H1 (cell line): ENCODE data around the gene GTSE1. TPM values are rescaled to one million over a fixed set of nuclear protein-coding genes. Genes with fewer than 3 reads are reported as not detected.

Source experiments
- CTCF ChIA-PET: fragments of 300-600 bp; sonication (Branson Sonifier 250); formaldehyde crosslinking; loops from one replicate; lab custom pipeline; 2021; ENCODE audit not compliant: partially characterized antibody; lab: Charles Lee
- POLR2A ChIA-PET: fragments of 300-600 bp; sonication (Branson Sonifier 250); formaldehyde crosslinking; loops from one replicate; lab custom pipeline; 2021; ENCODE audit warnings: inconsistent platforms; ENCODE audit not compliant: partially characterized antibody; lab: Charles Lee
- DNase-seq, 2 experiments: peaks; one replicate each; pipeline versions ENCODE4 v3.0.0 to v3.0.0-alpha.2; 2010 to 2022; ENCODE audit warnings: low spot score in 2 of 2, low read depth in 1 of 2, mixed read lengths in 1 of 2
- FAIRE-seq: peaks from 2 replicates; lab custom pipeline; 2011; peaks lifted over from hg19 to GRCh38; lab: Jason Lieb, UNC
- H2AFZ ChIP-seq: 2 replicates; pipeline ENCODE4 v1.8.1; 2012; ENCODE audit warnings: low read length, inconsistent platforms
- H2AK5ac ChIP-seq: 2 replicates; pipeline ENCODE4 v1.6.1; 2013; ENCODE audit warnings: low read depth, low read length
- H2BK120ac ChIP-seq: replicated peaks from 2 replicates; pipeline ENCODE3; 2013; ENCODE audit warnings: low read depth, low read length, inconsistent platforms
- H2BK12ac ChIP-seq: 2 replicates; pipeline ENCODE4 v1.6.1; 2013; ENCODE audit warnings: low read depth, low read length
- H2BK15ac ChIP-seq: 2 replicates; pipeline ENCODE4 v1.6.1; 2013; ENCODE audit warnings: low read length
- H2BK20ac ChIP-seq: 2 replicates; pipeline ENCODE4 v1.6.1; 2013; ENCODE audit warnings: low read length
- H2BK5ac ChIP-seq: 2 replicates; pipeline ENCODE4 v1.6.1; 2013; ENCODE audit warnings: low read depth, low read length
- H3K14ac ChIP-seq: 2 replicates; pipeline ENCODE4 v1.6.1; 2013; ENCODE audit warnings: inconsistent platforms; ENCODE audit not compliant: insufficient read length
- H3K18ac ChIP-seq: 2 replicates; pipeline ENCODE4 v1.6.1; 2013; ENCODE audit warnings: low read length; ENCODE audit errors: extremely low read depth
- H3K23ac ChIP-seq: 2 replicates; pipeline ENCODE4 v1.6.1; 2013; ENCODE audit warnings: inconsistent platforms; ENCODE audit not compliant: insufficient read length
- H3K23me2 ChIP-seq: 2 replicates; pipeline ENCODE4 v1.6.1; 2013; ENCODE audit warnings: low read depth, low read length
- H3K27ac ChIP-seq: 2 replicates; pipeline ENCODE4 v1.6.1; 2011; ENCODE audit warnings: low read depth, low read length, inconsistent platforms
- H3K27me3 ChIP-seq, 4 experiments: replicated peaks in 1 of 4; 1 replicate in 1 of 4; 2 replicates in 3 of 4; pipeline versions ENCODE4 v1.6.1 to v1.8.1; 2011 to 2013; ENCODE audit warnings: low read length in 3 of 4, mild to moderate bottlenecking in 3 of 4, inconsistent platforms in 2 of 4, mixed read lengths in 2 of 4, moderate library complexity in 1 of 4; ENCODE audit not compliant: control insufficient read depth in 3 of 4, insufficient read depth in 3 of 4; ENCODE audit errors: extremely low read depth in 1 of 4
- H3K36me3 ChIP-seq, 4 experiments: 2 replicates each; pipeline versions ENCODE4 v1.6.1 to v1.8.1; 2011 to 2013; ENCODE audit warnings: mild to moderate bottlenecking in 4 of 4, low read length in 3 of 4, moderate library complexity in 2 of 4, control low read depth in 1 of 4, inconsistent platforms in 1 of 4; ENCODE audit not compliant: insufficient read depth in 4 of 4, control insufficient read depth in 2 of 4
- H3K4ac ChIP-seq: replicated peaks from 2 replicates; pipeline ENCODE3; 2013; ENCODE audit warnings: low read length, low read depth, mixed read lengths, inconsistent platforms; ENCODE audit not compliant: insufficient read length
- H3K4me1 ChIP-seq, 4 experiments: replicated peaks in 1 of 4; 1 replicate in 1 of 4; 2 replicates in 3 of 4; pipeline versions ENCODE4 v1.6.1 to v1.8.1; 2011 to 2013; ENCODE audit warnings: low read length in 3 of 4, inconsistent platforms in 2 of 4, mixed read lengths in 1 of 4; ENCODE audit not compliant: insufficient read depth in 4 of 4, control insufficient read depth in 3 of 4
- H3K4me2 ChIP-seq, 2 experiments: 2 replicates each; pipeline versions ENCODE4 v1.6.1 to v1.8.1; 2011 to 2013; ENCODE audit warnings: low read depth in 2 of 2, low read length in 2 of 2, control low read depth in 1 of 2, inconsistent platforms in 1 of 2, mild to moderate bottlenecking in 1 of 2; ENCODE audit not compliant: insufficient read depth in 1 of 2
- H3K4me3 ChIP-seq, 4 experiments: fragments of 200-600, 300-600 bp in 1 of 4; sonication (generic), shearing (Covaris generic), sonication (Bioruptor Twin) in 1 of 4; 2 replicates each; pipeline versions ENCODE4 v1.5.1 to v1.8.1; 2011 to 2016; ENCODE audit warnings: low read length in 4 of 4, low read depth in 3 of 4, control low read depth in 2 of 4, inconsistent platforms in 2 of 4, mild to moderate bottlenecking in 2 of 4, mixed read lengths in 1 of 4, moderate library complexity in 1 of 4; ENCODE audit not compliant: insufficient read depth in 2 of 4; ENCODE audit errors: extremely low read depth in 1 of 4
- H3K56ac ChIP-seq: replicated peaks from 2 replicates; pipeline ENCODE3; 2013; ENCODE audit warnings: low read depth, mild to moderate bottlenecking, mixed read lengths, low read length, inconsistent platforms; ENCODE audit not compliant: insufficient read length
- H3K79me1 ChIP-seq: 2 replicates; pipeline ENCODE4 v1.6.1; 2013; ENCODE audit warnings: low read depth, low read length, control low read depth
- H3K79me2 ChIP-seq, 2 experiments: 2 replicates each; pipeline versions ENCODE4 v1.6.1 to v1.8.1; 2012 to 2013; ENCODE audit warnings: low read length in 2 of 2, mild to moderate bottlenecking in 2 of 2, inconsistent platforms in 1 of 2; ENCODE audit not compliant: insufficient read depth in 2 of 2, control insufficient read depth in 1 of 2
- H3K9ac ChIP-seq, 4 experiments: replicated peaks in 1 of 4; 1 replicate in 1 of 4; 2 replicates in 3 of 4; pipeline versions ENCODE4 v1.6.1 to v1.8.1; 2011 to 2013; ENCODE audit warnings: low read depth in 3 of 4, low read length in 3 of 4, control low read depth in 2 of 4, mild to moderate bottlenecking in 2 of 4, moderate library complexity in 2 of 4, inconsistent platforms in 1 of 4; ENCODE audit errors: extremely low read depth in 1 of 4
- H3K9me3 ChIP-seq, 2 experiments: 2 replicates each; pipeline versions ENCODE4 v1.6.1 to v1.8.1; 2012 to 2013; ENCODE audit warnings: mild to moderate bottlenecking in 2 of 2, moderate library complexity in 2 of 2, control low read depth in 1 of 2, inconsistent platforms in 1 of 2, low read depth in 1 of 2, low read length in 1 of 2, mixed read lengths in 1 of 2; ENCODE audit not compliant: insufficient read depth in 2 of 2
- H4K20me1 ChIP-seq, 2 experiments: replicated peaks in 1 of 2; 2 replicates each; pipeline versions ENCODE3 to v1.8.1; 2011 to 2013; ENCODE audit warnings: inconsistent platforms in 2 of 2, low read length in 2 of 2, mild to moderate bottlenecking in 1 of 2; ENCODE audit not compliant: insufficient read depth in 2 of 2, control insufficient read depth in 1 of 2
- H4K5ac ChIP-seq: 2 replicates; pipeline ENCODE4 v1.6.1; 2013; ENCODE audit warnings: low read length, low read depth, mixed read lengths, inconsistent platforms; ENCODE audit not compliant: insufficient read length
- H4K8ac ChIP-seq: 2 replicates; pipeline ENCODE4 v1.8.0; 2013; ENCODE audit warnings: mild to moderate bottlenecking, moderate library complexity, low read length, inconsistent platforms; ENCODE audit not compliant: insufficient read depth; ENCODE audit errors: extremely low read depth
- H4K91ac ChIP-seq: replicated peaks from 2 replicates; pipeline ENCODE3; 2013; ENCODE audit warnings: low read length, mixed read lengths, inconsistent platforms; ENCODE audit not compliant: insufficient read length
- CEBPB ChIP-seq: IDR thresholded peaks from 2 replicates; pipeline ENCODE4 v1.6.1; 2012; ENCODE audit warnings: low read depth, low read length
- EGR1 ChIP-seq: IDR thresholded peaks from 2 replicates; pipeline ENCODE4 v1.6.1; 2011; ENCODE audit warnings: low read depth, low read length, borderline replicate concordance
- GTF2F1 ChIP-seq: IDR thresholded peaks from 2 replicates; pipeline ENCODE4 v1.6.1; 2012; ENCODE audit warnings: low read depth, low read length, improper control_type of control experiment, borderline replicate concordance
- HDAC6 ChIP-seq: IDR thresholded peaks from one replicate; pipeline ENCODE4 v1.7.1; 2012; ENCODE audit warnings: low read depth, mild to moderate bottlenecking, inconsistent platforms, low read length, moderate library complexity
- KDM5A ChIP-seq: fragments of 200-600 bp; IDR thresholded peaks from 2 replicates; pipeline ENCODE4 v1.7.1; 2012; ENCODE audit warnings: mild to moderate bottlenecking, low read length, inconsistent platforms, mixed read lengths
- MAX ChIP-seq: IDR thresholded peaks from 2 replicates; pipeline ENCODE4 v1.6.1; 2012; ENCODE audit warnings: inconsistent platforms
- NRF1 ChIP-seq: IDR thresholded peaks from 2 replicates; pipeline ENCODE4 v1.6.1; 2011; ENCODE audit warnings: mild to moderate bottlenecking, low read depth, low read length, improper control_type of control experiment
- POLR2A ChIP-seq, 2 experiments: IDR thresholded peaks; 1 replicate in 1 of 2; 2 replicates in 1 of 2; pipeline ENCODE4 v1.6.1; 2011; ENCODE audit warnings: low read depth in 2 of 2, low read length in 2 of 2, mild to moderate bottlenecking in 2 of 2; ENCODE audit errors: control extremely low read depth in 1 of 2
- RFX5 ChIP-seq: IDR thresholded peaks from 2 replicates; pipeline ENCODE4 v1.6.1; 2011; ENCODE audit warnings: low read depth, low read length, improper control_type of control experiment, borderline replicate concordance
- SAP30 ChIP-seq: fragments of 300-600 bp; sonication (generic); IDR thresholded peaks from 2 replicates; pipeline ENCODE4 v1.7.1; 2012; ENCODE audit warnings: low read length, moderate library complexity, mild to moderate bottlenecking, inconsistent platforms; ENCODE audit not compliant: insufficient read depth, insufficient replicate concordance
- TAF1 ChIP-seq: IDR thresholded peaks from 2 replicates; pipeline ENCODE4 v1.6.1; 2011; ENCODE audit warnings: mild to moderate bottlenecking, low read depth, low read length
- WGBS, 2 experiments: shearing (Covaris generic) in 1 of 2; methylation state at CpG; one replicate each; pipeline versions ENCODE4 v1.1.6 to v1.1.7; 2013 to 2015; ENCODE audit warnings: low lambda C conversion rate in 2 of 2, mixed read lengths in 2 of 2, inconsistent platforms in 1 of 2, low coverage in 1 of 2, missing lambda C conversion rate in 1 of 2; ENCODE audit not compliant: insufficient replicate concordance in 2 of 2, insufficient coverage in 1 of 2, insufficient read length in 1 of 2; ENCODE audit errors: extremely low coverage in 1 of 2, missing lambda C conversion rate in 1 of 2; 5-methylcytosine and 5-hydroxymethylcytosine counted together
- polyA plus RNA-seq, 7 experiments: library from polyadenylated mRNA; depleted of rRNA in 3 of 7; stranded (reverse) in 5 of 7; unstranded in 2 of 7; fragments of >200 nt in 5 of 7; fragments of 200-250 nt in 2 of 7; gene quantifications; 1 replicate in 5 of 7; 2 replicates in 1 of 7; 4 replicates in 1 of 7; pipeline versions ENCODE4 v1.2.1 to v1.2.3, GENCODE V29; 2011 to 2013; ENCODE audit warnings: missing spikeins in 2 of 7, mixed read lengths in 2 of 7
- total RNA-seq: library from RNA; stranded (reverse); fragmentation: NEBNext Ultra II Directional; extraction: Animal tissue kit (Norgen Biotek cat#: 25700); gene quantifications from 2 replicates; pipeline ENCODE4 v1.2.1, GENCODE V29; 2021

GTSE1 gene
- total and polyA plus RNA-seq, 2 of the 8 experiments (the other 6 are each of a cell fraction or from before 2014, with no cell fraction given) = 17.5 to 38.6 TPM

GRCh38 chr22:46269564-46269963, 27.1 kb upstream of the GTSE1 start:
- Histone ChIP-seq H3K27ac (no peak overlapping the region), H3K36me3 (peaks cover 0 to 5% (median 2%) of the 10 kb centered on the region in 4 experiments; a peak in 1 of 8 replicates), H3K56ac (no peak overlapping the region), H3K18ac (no peak overlapping the region), H3K4me2 (no peak overlapping the region; a peak in 1 of 4 replicates), H3K9ac (0 out of 7 replicates have a peak overlapping the region, but pooled peaks of 1 of the 4 experiments have one; percentile 32), H4K20me1 (peaks cover 0 to 5% of the 10 kb centered on the region in 2 experiments), H3K79me1 (peaks cover 3% of the 10 kb centered on the region; the same call in 1 of the 2 replicates), H2BK20ac (no peak overlapping the region), H4K8ac (no peak overlapping the region), H3K4me3 (no peak overlapping the region), H2BK15ac (no peak overlapping the region), H4K91ac (no peak overlapping the region), H2BK120ac (no peak overlapping the region), H2BK5ac (no peak overlapping the region), H3K27me3 (peaks cover 0 to 3% (median under 1%) of the 10 kb centered on the region in 4 experiments; a peak in 5 of 7 replicates), H2AK5ac (no peak overlapping the region), H3K14ac (no peak overlapping the region), H3K79me2 (no peaks in the 10 kb centered on the region), H3K4me1 (no peaks in the 10 kb centered on the region; a peak in 1 of 7 replicates), H2BK12ac (no peak overlapping the region), H3K4ac (no peak overlapping the region), H3K9me3 (peaks cover 5 to 8% of the 10 kb centered on the region in 2 experiments; a peak in 2 of 4 replicates), H3K23me2 (peaks cover 3% of the 10 kb centered on the region; the same call in 1 of the 2 replicates), H2AFZ (no peak overlapping the region), H3K23ac (peak overlapping the region; percentile 47), H4K5ac (no peak overlapping the region)
- DNase-seq = no peak
- ChIA-PET POLR2A (interaction anchor here (0.6 to 2.7 kb wide), 3 partner anchors 10 to 114 kb away, joined by 3 to 13 read pairs (median 4); no protein-coding TSS in a partner anchor), CTCF (interaction anchor here (0.9 to 2.3 kb wide), 2 partner anchors 11 to 14 kb away, joined by 3 to 11 read pairs; no protein-coding TSS in a partner anchor)
- WGBS, 2 experiments = 92% methylated on average over 11 of the region's 11 CpGs; no CpG with 5 or more reads in 1 of the 2 experiments
- no peak for FAIRE-seq
- no peak for TF ChIP-seq HDAC6
- TF ChIP-seq CEBPB = no peak
- no peak for TF ChIP-seq TAF1
- no peak for TF ChIP-seq EGR1
- no peak for TF ChIP-seq SAP30
- TF ChIP-seq KDM5A = no peak
- TF ChIP-seq MAX = no peak
- TF ChIP-seq POLR2A (IDR thresholded peaks at IDR 0.05; ENCODE audit: control extremely low read depth in 1 of 2, low read depth in 2 of 2, low read length in 2 of 2) = no peak
- no peak for TF ChIP-seq RFX5
- no peak for TF ChIP-seq NRF1
- no peak for TF ChIP-seq GTF2F1
